Measurements from ENCODE around the gene DUT. TPM values are rescaled to one million over a fixed set of nuclear protein-coding genes. Genes with fewer than 3 reads are reported as not detected.

DUT gene
- total and polyA plus RNA-seq, 7 donors = 29.5 to 56.0 (median 37.4) TPM

GRCh38 chr15:48365575-48365974 is 34.3 kb downstream of the DUT start:
- ATAC-seq (no peak), DNase-seq (no peak)
- intact Hi-C loops (cut with DNase I) = no loop called here
- no peak for TF ChIP-seq CTCF (IDR thresholded peaks at IDR 0.05)
- Histone ChIP-seq H3K36me3 (ENCODE audit: insufficient read depth in 1 of 2, low read depth in 1 of 2) (no peaks in the 10 kb centered on the region), H3K27me3 (ENCODE audit: insufficient read depth in 3 of 3, low read length in 2 of 3) (no peaks in the 10 kb centered on the region), H3K27ac (no peak overlapping the region), H3K4me3 (no peak overlapping the region), H3K9me3 (no peaks in the 10 kb centered on the region), H3K4me1 (no peaks in the 10 kb centered on the region)
- 92 to 100% (median 95%) methylated on average over 1 of the region's 1 CpG for WGBS, 3 donors

DNA sequence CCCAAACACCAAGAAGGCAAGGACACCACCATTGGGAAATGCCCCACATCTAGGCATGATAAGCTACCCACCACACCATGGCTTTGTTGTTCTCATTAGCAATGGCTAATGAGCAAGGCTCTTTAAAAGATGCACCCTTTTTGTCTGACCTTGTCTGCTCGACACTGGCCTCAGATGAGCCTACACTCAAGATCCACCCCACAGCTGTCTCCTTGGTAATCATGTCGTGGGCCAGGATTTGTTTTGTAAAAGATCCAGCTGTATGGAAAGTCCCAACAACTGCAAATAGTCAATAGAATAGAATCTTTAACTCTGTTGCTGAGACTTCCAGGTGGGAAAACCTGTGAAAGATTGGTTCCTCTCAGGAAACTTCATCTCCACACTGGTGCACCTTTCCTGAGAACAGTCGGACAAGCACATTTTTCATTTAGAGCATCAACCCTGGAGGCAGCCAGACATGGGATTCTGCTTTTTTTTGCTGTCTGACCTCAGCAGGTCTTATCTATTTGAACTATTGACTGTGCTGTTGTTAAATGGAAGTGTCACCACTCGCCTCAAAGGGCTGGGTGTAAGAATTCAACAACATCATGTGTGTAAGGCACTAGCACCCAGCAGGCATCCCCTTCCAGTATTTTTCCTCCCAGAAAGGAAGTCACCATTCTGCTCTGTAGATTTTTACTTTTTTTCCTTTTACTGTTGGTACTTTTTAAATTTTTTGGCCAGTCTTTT is 35.5 kb downstream of the DUT start:
- no peak for ATAC-seq
- Histone ChIP-seq H3K4me3 (no peak overlapping the region), H3K27ac (no peak overlapping the region), H3K4me1 (no peaks in the 10 kb centered on the region), H3K27me3 (ENCODE audit: insufficient read depth in 3 of 3, low read length in 2 of 3) (no peaks in the 10 kb centered on the region), H3K9me3 (no peaks in the 10 kb centered on the region), H3K36me3 (ENCODE audit: insufficient read depth in 1 of 2, low read depth in 1 of 2) (no peaks in the 10 kb centered on the region)
- no peak for TF ChIP-seq CTCF (IDR thresholded peaks at IDR 0.05)
- 31 to 46% (median 34%) methylated on average over 4 of the region's 4 CpGs for WGBS, 3 donors
- DNase-seq = no peak
- intact Hi-C loops (cut with DNase I) = no loop called here

DNA sequence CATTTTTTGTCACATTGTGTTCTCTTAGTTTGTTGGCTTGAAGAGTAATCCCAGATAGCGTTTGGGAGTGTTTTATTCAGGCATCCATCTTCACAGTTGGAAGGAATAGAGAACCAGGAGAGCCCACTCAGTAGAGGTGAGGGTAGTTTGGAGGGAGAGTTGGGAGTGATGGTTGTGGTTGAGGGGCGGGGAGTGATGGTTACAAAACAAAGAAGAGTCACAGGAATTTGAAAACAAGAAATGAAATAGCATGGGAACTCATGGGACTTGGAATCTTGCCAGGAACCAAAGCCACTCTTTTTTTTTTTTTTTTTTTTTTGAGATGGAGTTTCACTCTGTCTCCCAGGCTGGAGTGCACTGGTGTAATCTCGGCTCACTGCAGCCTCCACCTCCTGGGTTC is 36.3 kb downstream of the DUT start:
- peak in 1 of 4 donors; percentile 45 for ATAC-seq
- no peak for DNase-seq
- Histone ChIP-seq H3K4me3 (no peak overlapping the region), H3K9me3 (no peaks in the 10 kb centered on the region), H3K27me3 (ENCODE audit: insufficient read depth in 3 of 3, low read length in 2 of 3) (no peaks in the 10 kb centered on the region), H3K36me3 (ENCODE audit: insufficient read depth in 1 of 2, low read depth in 1 of 2) (no peaks in the 10 kb centered on the region), H3K27ac (no peak overlapping the region), H3K4me1 (no peaks in the 10 kb centered on the region)
- 41 to 45% (median 44%) methylated on average over 3 of the region's 3 CpGs for WGBS, 3 donors
- intact Hi-C loops (cut with DNase I) = no loop called here
- no peak for TF ChIP-seq CTCF (IDR thresholded peaks at IDR 0.05)

DNA sequence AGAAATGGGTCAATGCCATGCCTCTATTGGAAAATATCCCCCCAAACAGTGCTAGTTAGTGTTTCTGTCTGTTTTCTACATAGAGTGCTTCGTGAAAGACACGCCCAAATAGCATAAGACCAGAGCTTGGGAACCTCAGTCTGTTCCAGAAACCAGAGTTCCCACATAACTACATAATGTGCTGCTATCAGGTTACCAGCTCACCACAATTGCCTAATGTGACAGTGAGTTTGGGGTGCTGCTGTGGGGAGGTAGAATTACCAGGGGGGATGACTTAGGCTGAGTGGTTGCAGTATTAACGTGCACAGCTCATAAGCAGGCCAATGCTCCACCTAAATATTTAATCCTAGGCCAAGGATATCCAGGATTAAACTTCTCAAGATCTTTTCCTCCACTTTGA is 39.2 kb downstream of the DUT start:
- Histone ChIP-seq H3K4me1 (no peaks in the 10 kb centered on the region), H3K27me3 (ENCODE audit: insufficient read depth in 3 of 3, low read length in 2 of 3) (no peaks in the 10 kb centered on the region), H3K36me3 (ENCODE audit: insufficient read depth in 1 of 2, low read depth in 1 of 2) (no peaks in the 10 kb centered on the region), H3K27ac (no peak overlapping the region), H3K9me3 (no peaks in the 10 kb centered on the region), H3K4me3 (no peak overlapping the region)
- DNase-seq = no peak
- no peak for ATAC-seq
- WGBS, 3 donors = 48 to 69% (median 53%) methylated on average over 3 of the region's 3 CpGs
- intact Hi-C loops (cut with DNase I) = loop anchor here in 1 of 2 donors (10.0 kb wide), 1 partner anchor 414 kb away; no protein-coding TSS in a partner anchor
- TF ChIP-seq CTCF (IDR thresholded peaks at IDR 0.05) = no peak

DNA sequence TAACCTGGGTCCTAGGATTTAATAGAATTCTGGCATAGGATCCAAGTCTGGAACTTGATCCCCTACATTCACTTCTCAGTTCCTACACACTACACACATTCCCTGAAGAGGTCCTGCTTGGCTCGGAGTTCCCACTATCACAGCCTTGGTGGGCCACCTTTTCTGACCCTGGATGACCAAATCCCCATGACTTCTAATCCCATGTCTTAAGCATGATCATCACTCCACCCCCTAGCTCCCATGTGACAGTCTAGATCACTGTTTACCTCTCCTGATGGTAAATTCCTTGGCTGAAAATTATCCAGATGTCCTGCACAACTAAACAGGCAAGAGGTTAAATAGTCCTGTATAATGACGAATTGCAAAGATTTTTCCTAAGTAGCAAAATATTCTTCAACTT is 40.3 kb downstream of the DUT start:
- Histone ChIP-seq H3K27me3 (ENCODE audit: insufficient read depth in 3 of 3, low read length in 2 of 3) (no peaks in the 10 kb centered on the region), H3K9me3 (no peaks in the 10 kb centered on the region), H3K27ac (no peak overlapping the region), H3K4me1 (no peaks in the 10 kb centered on the region), H3K4me3 (no peak overlapping the region), H3K36me3 (ENCODE audit: insufficient read depth in 1 of 2, low read depth in 1 of 2) (no peaks in the 10 kb centered on the region)
- DNase-seq (no peak), ATAC-seq (no peak)
- intact Hi-C loops (cut with DNase I) = loop anchor here in 1 of 2 donors (10.0 kb wide), 1 partner anchor 413 kb away; no protein-coding TSS in a partner anchor
- WGBS, 3 donors = 38 to 67% (median 62%) methylated on average over 2 of the region's 2 CpGs
- TF ChIP-seq CTCF (IDR thresholded peaks at IDR 0.05) = no peak

All from psoas muscle (tissue), 8 donors.